GM10266 (cell line): Measurements from ENCODE around the gene GPHB5.

Experiments used
- DNase-seq: peaks from one replicate; pipeline ENCODE4 v3.0.0; 2012; ENCODE audit errors: extremely low spot score
- CTCF ChIP-seq: IDR thresholded peaks from 2 replicates; pipeline ENCODE4 v1.5.1; 2012; ENCODE audit warnings: mild to moderate bottlenecking, low read depth; ENCODE audit not compliant: control insufficient read depth, insufficient read depth; ENCODE audit errors: missing control alignments

Gene GPHB5

DNA sequence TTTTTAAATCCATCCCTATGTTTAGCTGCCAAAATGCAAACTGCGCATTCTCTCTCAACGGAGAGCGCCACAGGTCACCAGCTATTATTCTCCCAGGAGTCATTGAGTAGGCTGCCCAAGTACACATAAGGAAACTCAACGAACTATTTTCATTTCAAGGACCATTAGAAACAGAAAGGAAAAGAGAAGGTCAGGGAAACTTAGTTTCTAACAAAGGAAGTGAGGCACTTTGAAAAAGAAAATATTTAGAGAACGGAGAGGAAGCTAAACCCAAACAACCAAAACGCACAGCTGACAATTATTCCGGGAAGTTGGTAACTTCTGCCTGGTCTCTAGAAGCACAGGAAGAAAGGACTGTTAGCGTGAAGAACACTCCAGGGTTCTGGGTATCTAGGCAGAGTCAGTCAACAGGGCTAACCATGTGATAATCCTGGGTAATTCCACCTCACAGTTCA, 23.5 kb downstream of the GPHB5 start:
- DNase-seq, result no peak
- TF ChIP-seq CTCF, result no peak

DNA sequence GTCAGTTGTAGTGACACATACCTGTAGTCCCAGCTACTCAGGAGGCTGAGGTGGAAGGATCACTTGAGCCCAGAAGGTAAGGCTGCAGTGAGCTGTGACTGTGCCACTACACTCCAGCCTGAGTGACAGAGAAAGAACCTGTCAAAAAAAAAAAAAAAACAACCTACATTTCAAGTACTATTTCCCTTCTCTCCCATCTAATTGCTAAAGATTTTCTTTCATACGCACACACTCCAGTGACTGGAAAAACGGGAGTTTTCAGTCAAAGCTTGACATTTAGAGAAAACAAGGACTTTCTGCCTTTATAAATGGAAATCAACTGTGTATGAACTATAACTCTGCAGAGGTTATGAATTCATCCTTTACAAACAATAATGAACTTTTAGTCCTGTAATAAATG, 25.9 kb downstream of the GPHB5 start:
- TF ChIP-seq CTCF, result no peak
- DNase-seq, result no peak

DNA sequence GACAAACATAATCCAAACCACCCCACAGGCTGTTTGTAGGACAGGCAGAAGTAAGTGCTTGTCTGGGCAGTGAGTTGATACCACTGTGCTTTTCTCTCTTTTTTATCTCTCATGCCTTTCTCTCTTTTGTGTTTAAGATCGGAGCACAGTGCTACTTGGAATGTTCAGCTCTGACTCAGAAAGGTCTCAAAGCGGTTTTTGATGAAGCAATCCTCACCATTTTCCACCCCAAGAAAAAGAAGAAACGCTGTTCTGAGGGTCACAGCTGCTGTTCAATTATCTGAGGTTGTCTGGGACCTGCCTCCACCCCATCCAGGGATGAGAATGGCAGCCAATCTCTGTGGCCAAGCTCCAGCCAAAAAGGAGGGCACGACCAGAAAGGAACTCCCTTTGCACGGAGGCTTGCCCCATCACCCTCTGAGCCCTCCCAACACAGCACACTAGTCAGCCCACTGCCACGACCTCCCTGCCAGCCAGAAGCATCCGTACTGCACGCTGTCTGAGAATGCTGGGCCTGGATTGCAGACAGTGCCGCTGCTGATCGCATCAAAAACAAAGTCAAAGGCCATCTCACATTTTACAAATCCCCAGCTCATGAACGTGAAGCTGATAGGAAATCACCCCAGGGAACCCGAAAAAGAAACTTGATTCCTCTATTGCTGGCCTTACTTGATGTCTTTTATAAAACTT, 27.8 kb downstream of the GPHB5 start:
- no peak for TF ChIP-seq CTCF
- DNase-seq, result no peak

GRCh38 chr14:63288853-63289252, 29.9 kb downstream of the GPHB5 start:
- TF ChIP-seq CTCF, result no peak
- DNase-seq, result no peak

DNA sequence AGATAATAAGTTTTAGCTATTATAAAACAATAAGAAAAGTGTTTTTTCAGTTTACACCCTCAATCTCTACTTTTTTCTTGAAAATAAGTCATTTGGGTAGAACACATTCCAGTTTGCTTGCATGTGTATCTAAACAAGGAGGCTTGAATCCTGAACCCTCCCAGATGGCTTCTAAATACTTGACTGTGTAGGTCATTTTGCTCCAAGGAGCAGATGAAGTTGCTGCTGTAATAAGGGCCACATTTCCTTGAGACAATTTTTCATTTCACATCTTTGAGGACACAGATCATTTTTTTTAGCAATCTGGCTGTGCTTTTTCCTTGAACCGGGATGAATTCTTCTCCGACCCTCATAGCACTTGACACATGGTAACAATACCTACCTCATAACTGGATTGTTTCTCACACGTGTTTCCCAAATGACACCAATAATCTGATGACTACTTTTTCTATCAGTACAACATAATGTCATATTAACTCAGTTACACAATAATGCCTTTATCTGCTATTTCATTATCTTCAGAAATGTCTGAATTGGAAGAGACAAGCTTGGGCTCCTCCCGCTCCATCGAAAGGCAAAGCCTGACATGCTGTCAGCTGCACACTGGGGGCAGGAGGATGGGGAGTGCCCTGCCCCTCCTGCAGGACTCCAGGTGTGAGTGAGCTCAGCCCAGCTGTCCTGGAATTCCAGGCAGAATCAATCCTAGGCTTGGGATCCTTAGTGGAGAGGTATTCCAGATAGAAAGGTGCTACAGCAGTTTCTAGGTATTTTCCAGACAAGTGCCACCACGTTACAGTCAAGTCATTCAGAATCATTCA, 30.9 kb downstream of the GPHB5 start:
- no peak for TF ChIP-seq CTCF

DNA sequence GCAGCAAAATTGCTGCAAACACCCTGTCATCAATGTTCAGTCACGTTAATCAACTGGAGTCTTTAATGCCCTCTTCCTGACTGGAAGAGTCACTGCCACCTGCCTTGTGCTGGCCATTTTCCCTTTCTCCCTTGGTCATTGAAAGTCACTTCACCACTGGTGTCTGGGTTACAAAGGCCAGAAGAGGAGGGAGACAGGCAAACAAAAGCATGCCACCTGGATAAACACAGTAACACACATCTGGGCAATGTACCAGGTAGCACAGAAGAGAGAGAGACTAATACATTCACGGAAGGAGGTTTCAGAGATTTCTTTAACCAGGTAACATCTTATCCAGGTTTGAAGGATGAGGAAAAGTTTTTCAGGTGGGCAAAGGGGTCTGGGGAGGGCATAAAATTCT, 32.7 kb downstream of the GPHB5 start:
- no peak for DNase-seq
- TF ChIP-seq CTCF, result no peak

More for the DNA sequence above, 30.9 kb downstream of the GPHB5 start:
- no peak for DNase-seq

- DNase-seq, result no peak
- TF ChIP-seq CTCF, result no peak
These were observed 34.9 kb downstream of the GPHB5 start for GRCh38 chr14:63283884-63284248.
